HepG2 (cell line): Measurements from ENCODE around the gene CTNNBIP1. TPM values are rescaled to one million over a fixed set of nuclear protein-coding genes. Genes with fewer than 3 reads are reported as not detected.

Experiments
- ATAC-seq: fragments of 200-7000 bp; cut with Tn5 transposase; 3 replicates; pipeline ENCODE4 v1.9.1; 2020; ENCODE audit warnings: mild to moderate bottlenecking, moderate library complexity
- BruUV-seq: library from RNA; stranded (reverse); fragments of 400-500 nt; replicated peaks from 2 replicates; lab custom pipeline; 2021; lab: Mats Ljungman, UMichigan
- CTCF ChIA-PET: fragments of 300-600 bp; formaldehyde crosslinking; extraction: SDS; loops from one replicate; lab custom pipeline; 2021; ENCODE audit warnings: low total read pairs, inconsistent platforms, low intra/inter-chr PET ratio; lab: Yijun Ruan, JAX
- POLR2A ChIA-PET: fragments of 350-600 bp; sonication (Branson Sonifier 250); formaldehyde crosslinking; loops from one replicate; lab custom pipeline; 2020; ENCODE audit warnings: antibody characterized with exemption, inconsistent platforms; lab: Yijun Ruan, JAX
- DNase-seq: peaks from one replicate; pipeline ENCODE4 v3.0.0-alpha.2; 2015; ENCODE audit warnings: low spot score
- FAIRE-seq: peaks from 3 replicates; lab custom pipeline; 2011; peaks lifted over from hg19 to GRCh38; lab: Jason Lieb, UNC
- H2AFZ ChIP-seq: one replicate; pipeline ENCODE4 v1.6.1; 2011; ENCODE audit warnings: low read length, inconsistent platforms
- H3K27ac ChIP-seq: fragments of 300-600 bp; 3 replicates; pipeline ENCODE4 v1.8.0; 2011; ENCODE audit warnings: mixed run types, mild to moderate bottlenecking, mixed read lengths, low read length, inconsistent platforms; ENCODE audit not compliant: insufficient read depth; ENCODE audit errors: extremely low read length
- H3K27me3 ChIP-seq, 2 experiments: fragments of 200-600 bp in 1 of 2; 2 replicates in 1 of 2; 3 replicates in 1 of 2; pipeline versions ENCODE4 v1.6.0 to v1.8.0; 2011; ENCODE audit warnings: low read length in 2 of 2, mild to moderate bottlenecking in 2 of 2, moderate library complexity in 2 of 2, inconsistent platforms in 1 of 2; ENCODE audit not compliant: insufficient read depth in 2 of 2, control insufficient read depth in 1 of 2
- H3K36me3 ChIP-seq, 2 experiments: fragments of 200-600 bp in 1 of 2; replicated peaks in 1 of 2; 2 replicates in 1 of 2; 3 replicates in 1 of 2; pipeline versions ENCODE4 v1.5.1 to v1.8.0; 2011; ENCODE audit warnings: low read length in 2 of 2, inconsistent platforms in 1 of 2; ENCODE audit not compliant: insufficient read depth in 2 of 2, control insufficient read depth in 1 of 2
- H3K4me1 ChIP-seq: 2 replicates; pipeline ENCODE4 v1.5.1; 2012; ENCODE audit warnings: low read length, inconsistent platforms; ENCODE audit not compliant: insufficient read depth
- H3K4me2 ChIP-seq: 2 replicates; pipeline ENCODE4 v1.6.0; 2011; ENCODE audit warnings: low read depth, low read length, inconsistent platforms
- H3K4me3 ChIP-seq, 3 experiments: fragments of 200-600 bp in 1 of 3; sonication (generic), shearing (Covaris generic) in 1 of 3; replicated peaks in 1 of 3; 2 replicates each; pipeline ENCODE4 v1.5.1; 2011 to 2016; ENCODE audit warnings: low read length in 3 of 3, inconsistent platforms in 2 of 3, low read depth in 2 of 3, mild to moderate bottlenecking in 2 of 3, control low read depth in 1 of 3, mixed read lengths in 1 of 3; ENCODE audit not compliant: insufficient read depth in 1 of 3
- H3K79me2 ChIP-seq: one replicate; pipeline ENCODE4 v1.6.1; 2011; ENCODE audit warnings: low read length, inconsistent platforms; ENCODE audit not compliant: insufficient read depth
- H3K9ac ChIP-seq: 2 replicates; pipeline ENCODE4 v1.6.0; 2011; ENCODE audit warnings: mild to moderate bottlenecking, low read depth, low read length, inconsistent platforms; ENCODE audit not compliant: insufficient read depth
- H3K9me3 ChIP-seq: 2 replicates; pipeline ENCODE4 v1.5.1; 2012; ENCODE audit warnings: mild to moderate bottlenecking, low read length
- H4K20me1 ChIP-seq: 2 replicates; pipeline ENCODE4 v1.6.0; 2011; ENCODE audit warnings: inconsistent platforms, mild to moderate bottlenecking, low read length, moderate library complexity; ENCODE audit not compliant: insufficient read depth
- CERS6 ChIP-seq: sonication (generic); formaldehyde crosslinking; IDR thresholded peaks from 2 replicates; pipeline ENCODE4 v1.5.0; 2020; ENCODE audit warnings: missing genetic modification reagents
- ETS1 ChIP-seq: sonication (generic); formaldehyde crosslinking; IDR thresholded peaks from 2 replicates; pipeline ENCODE4 v1.4.0; 2020; ENCODE audit warnings: missing genetic modification reagents
- PHF20 ChIP-seq: sonication (generic); formaldehyde crosslinking; IDR thresholded peaks from 2 replicates; pipeline ENCODE4 v1.5.0; 2020; ENCODE audit warnings: mild to moderate bottlenecking, missing genetic modification reagents
- RFX1 ChIP-seq: fragments of 450-650 bp; IDR thresholded peaks from 2 replicates; pipeline ENCODE4 v1.6.1; 2017
- RFX3 ChIP-seq: IDR thresholded peaks from 2 replicates; pipeline ENCODE4 v1.6.1; 2016; ENCODE audit warnings: missing biosample characterization, missing genetic modification reagents
- RNF2 ChIP-seq: fragments of 450-650 bp; conservative IDR thresholded peaks from 2 replicates; pipeline ENCODE4 v1.6.1; 2016; ENCODE audit warnings: low read depth
- SIN3A ChIP-seq: IDR thresholded peaks from 2 replicates; pipeline ENCODE4 v1.6.1; 2011; ENCODE audit warnings: low read depth, mild to moderate bottlenecking, control low read depth, low read length, borderline replicate concordance
- SMAD3 ChIP-seq: sonication (generic); formaldehyde crosslinking; IDR thresholded peaks from 2 replicates; pipeline ENCODE4 v1.4.0; 2020; ENCODE audit warnings: missing genetic modification reagents
- STAT5B ChIP-seq: sonication (generic); formaldehyde crosslinking; IDR thresholded peaks from 2 replicates; pipeline ENCODE4 v1.4.0; 2020; ENCODE audit warnings: missing genetic modification reagents
- ZNF160 ChIP-seq: sonication (generic); formaldehyde crosslinking; IDR thresholded peaks from 2 replicates; pipeline ENCODE4 v1.8.0; 2022; ENCODE audit warnings: mild to moderate bottlenecking, inconsistent platforms, missing genetic modification reagents
- ZNF430 ChIP-seq: sonication (generic); formaldehyde crosslinking; IDR thresholded peaks from 2 replicates; pipeline ENCODE4 v1.9.0; 2021; ENCODE audit warnings: mild to moderate bottlenecking, missing genetic modification reagents
- ZNF790 ChIP-seq: sonication (generic); formaldehyde crosslinking; IDR thresholded peaks from 2 replicates; pipeline ENCODE4 v1.8.0; 2022; ENCODE audit warnings: missing genetic modification reagents, mild to moderate bottlenecking, borderline replicate concordance
- ZSCAN29 ChIP-seq: sonication (generic); formaldehyde crosslinking; conservative IDR thresholded peaks from 2 replicates; pipeline ENCODE4 v1.4.0; 2020; ENCODE audit warnings: mild to moderate bottlenecking, missing genetic modification reagents
- ZUFSP ChIP-seq: sonication (generic); formaldehyde crosslinking; IDR thresholded peaks from 2 replicates; pipeline ENCODE4 v1.9.0; 2021; ENCODE audit warnings: missing genetic modification reagents, mild to moderate bottlenecking, borderline replicate concordance
- WGBS: methylation state at CpG from one replicate; pipeline ENCODE4 v1.1.6; 2017; ENCODE audit warnings: low lambda C conversion rate; 5-methylcytosine and 5-hydroxymethylcytosine counted together
- in situ Hi-C: cut with HindIII; loops from 2 replicates; pipeline ENCODE4 v1.10.0; 2017; ENCODE audit warnings: low pct_unique_long_range_greater_than_20kb; ENCODE audit not compliant: extremely low pct_ligation_motif_present
- intact Hi-C: fragments of 100-400 bp; cut with micrococcal nuclease; formaldehyde crosslinking; loops from one replicate; pipeline ENCODE4 v1.10.0; 2022; ENCODE audit not compliant: unreplicated experiment
- polyA plus RNA-seq, 8 experiments: library from polyadenylated mRNA; depleted of rRNA in 3 of 8; stranded (reverse) in 7 of 8; unstranded in 1 of 8; fragments of >200 nt; fragmentation: Illumina TruSeq in 4 of 8; extraction: Trizol in 4 of 8; gene quantifications; 2 replicates each; pipeline versions ENCODE4 v1.2.1 to v1.2.3, GENCODE V29; 2011 to 2016; ENCODE audit warnings: low read depth in 4 of 8, missing spikeins in 1 of 8, mixed read lengths in 1 of 8; ENCODE audit not compliant: insufficient read depth in 1 of 8
- total RNA-seq, 5 experiments: library from RNA; depleted of rRNA; stranded (reverse); fragments of >200 nt; fragmentation: Illumina TruSeq; extraction: Trizol; gene quantifications; 2 replicates each; pipeline ENCODE4 v1.2.3, GENCODE V29; 2016; ENCODE audit warnings: low read depth in 1 of 5
- TF ChIP-seq, protein P1 (sequence below): sonication (generic); formaldehyde crosslinking; IDR thresholded peaks from 2 replicates; pipeline ENCODE4 v1.5.0; 2020; ENCODE audit warnings: mild to moderate bottlenecking, missing genetic modification reagents, borderline replicate concordance

CTNNBIP1 gene
- total and polyA plus RNA-seq, 2 of the 13 experiments (the other 11 are each of a cell fraction or from before 2014, with no cell fraction given), result 71.7 to 83.0 TPM

DNA sequence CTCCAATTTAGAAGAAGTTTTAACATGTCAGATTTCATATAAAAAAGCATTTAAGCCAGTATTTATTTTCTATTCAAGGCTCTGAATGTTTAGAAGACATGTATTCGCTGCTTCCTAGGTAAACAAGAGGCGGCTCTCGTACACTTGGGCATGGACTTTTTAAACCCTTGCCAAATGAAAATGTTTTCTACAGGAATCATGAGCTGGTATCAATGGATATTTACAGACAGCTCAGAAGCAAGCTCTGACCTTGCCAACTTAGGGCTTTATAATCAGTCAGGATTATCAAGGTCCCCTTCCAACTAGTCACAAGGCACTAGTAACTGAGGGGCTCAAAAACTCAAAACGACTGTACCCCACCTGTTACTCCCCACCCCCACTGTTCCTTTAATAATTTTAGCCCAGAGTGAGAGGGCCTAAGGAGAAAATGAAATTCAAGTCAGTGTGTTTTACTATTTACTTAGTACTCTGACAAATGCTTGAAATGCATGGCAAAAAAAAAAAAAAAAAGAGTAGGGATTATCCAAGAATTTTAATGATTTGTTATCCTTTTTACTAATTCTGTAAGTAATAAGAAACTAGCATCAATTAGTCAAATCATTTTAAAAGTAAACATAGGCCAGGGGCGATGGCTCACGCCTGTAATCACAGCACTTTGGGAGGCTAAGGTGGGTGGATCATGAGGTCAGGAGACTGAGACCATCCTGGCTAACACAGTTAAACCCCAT is 98.7 kb downstream of the CTNNBIP1 start (continued):
- TF ChIP-seq ETS1 (no peak), CERS6 (CRISPR knock-in tag) (no peak), ZUFSP (no peak), SMAD3 (CRISPR knock-in tag) (no peak), ZNF790 (CRISPR knock-in tag) (no peak)
- TF ChIP-seq, all 625 proteins: peak for 0

GRCh38 chr1:9809100-9809510 is 101.0 kb downstream of the CTNNBIP1 start:
- H3K4me3 ChIP-seq, result no peak overlapping the region
- peaks cover 4% of the 10 kb centered on the region; the same call in 1 of the 2 replicates for H4K20me1 ChIP-seq
- H3K4me2 ChIP-seq, result no peak overlapping the region
- BruUV-seq, result no TSS peak
- DNase-seq (no peak), ATAC-seq (no peak), FAIRE-seq (no peak)
- intact Hi-C loops, result no loop called here
- CTCF ChIA-PET, result no interaction called here
- no peaks in the 10 kb centered on the region; a peak in 1 of 5 replicates for H3K27me3 ChIP-seq
- peaks cover 32% of the 10 kb centered on the region for H3K4me1 ChIP-seq
- no peak overlapping the region for H3K27ac ChIP-seq
- TF ChIP-seq ZSCAN29, result no peak
- TF ChIP-seq ZNF430 (CRISPR knock-in tag), result no peak
- TF ChIP-seq, protein P1, sequence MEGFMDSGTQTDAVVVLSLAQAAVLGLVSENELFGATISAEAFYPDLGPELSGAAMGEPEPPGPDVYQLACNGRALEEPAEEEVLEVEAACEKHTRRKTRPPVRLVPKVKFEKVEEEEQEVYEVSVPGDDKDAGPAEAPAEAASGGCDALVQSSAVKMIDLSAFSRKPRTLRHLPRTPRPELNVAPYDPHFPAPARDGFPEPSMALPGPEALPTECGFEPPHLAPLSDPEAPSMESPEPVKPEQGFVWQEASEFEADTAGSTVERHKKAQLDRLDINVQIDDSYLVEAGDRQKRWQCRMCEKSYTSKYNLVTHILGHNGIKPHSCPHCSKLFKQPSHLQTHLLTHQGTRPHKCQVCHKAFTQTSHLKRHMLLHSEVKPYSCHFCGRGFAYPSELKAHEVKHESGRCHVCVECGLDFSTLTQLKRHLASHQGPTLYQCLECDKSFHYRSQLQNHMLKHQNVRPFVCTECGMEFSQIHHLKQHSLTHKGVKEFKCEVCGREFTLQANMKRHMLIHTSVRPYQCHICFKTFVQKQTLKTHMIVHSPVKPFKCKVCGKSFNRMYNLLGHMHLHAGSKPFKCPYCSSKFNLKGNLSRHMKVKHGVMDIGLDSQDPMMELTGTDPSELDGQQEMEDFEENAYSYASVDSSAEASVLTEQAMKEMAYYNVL (CRISPR knock-in tag), result no peak
- TF ChIP-seq RNF2, result no peak
- TF ChIP-seq ZNF160 (CRISPR knock-in tag), result no peak
- no peak for TF ChIP-seq RFX3 (CRISPR knock-in tag)
- no peak for TF ChIP-seq SIN3A
- TF ChIP-seq STAT5B (CRISPR knock-in tag), result no peak
- TF ChIP-seq RFX1, result no peak
- no peak for TF ChIP-seq PHF20 (CRISPR knock-in tag)
- H2AFZ ChIP-seq, result no peak overlapping the region
- POLR2A ChIA-PET, result no interaction called here
- in situ Hi-C loops, result no loop called here
- WGBS, result 97% methylated on average over 8 of the region's 8 CpGs
- H3K79me2 ChIP-seq, result peaks cover 70% of the 10 kb centered on the region
- H3K9me3 ChIP-seq, result no peaks in the 10 kb centered on the region
- H3K36me3 ChIP-seq, result no peaks in the 10 kb centered on the region; a peak in 1 of 5 replicates
- no peak overlapping the region for H3K9ac ChIP-seq
